DOHH2 (cell line): ENCODE measurements around the gene TPCN1.

Experiments
- H3F3A ChIP-seq: fragments of 200-600 bp; sonication (generic), shearing (Covaris generic); 2 replicates; pipeline ENCODE4 v1.6.0; 2016; ENCODE audit warnings: antibody characterized with exemption, mild to moderate bottlenecking; ENCODE audit not compliant: control insufficient read depth, insufficient read depth
- H3K27ac ChIP-seq: fragments of 200-600 bp; sonication (generic); 2 replicates; pipeline ENCODE4 v1.5.1; 2014; ENCODE audit warnings: low read depth, mild to moderate bottlenecking, low read length, moderate library complexity
- H3K27me3 ChIP-seq: fragments of 200-600 bp; sonication (generic); 2 replicates; pipeline ENCODE4 v1.6.1; 2014; ENCODE audit warnings: mild to moderate bottlenecking, low read length, mixed read lengths; ENCODE audit not compliant: control insufficient read depth
- H3K36me3 ChIP-seq: fragments of 200-600 bp; sonication (generic); 2 replicates; pipeline ENCODE4 v1.6.1; 2014; ENCODE audit warnings: mild to moderate bottlenecking, low read length, moderate library complexity, mixed read lengths; ENCODE audit not compliant: control insufficient read depth
- H3K4me1 ChIP-seq: fragments of 200-600 bp; sonication (generic); 2 replicates; pipeline ENCODE4 v1.6.1; 2014; ENCODE audit warnings: mild to moderate bottlenecking, low read length, mixed read lengths; ENCODE audit not compliant: control insufficient read depth
- H3K4me2 ChIP-seq: fragments of 200-600 bp; sonication (generic); 2 replicates; pipeline ENCODE4 v1.6.0; 2014; ENCODE audit warnings: mild to moderate bottlenecking, low read length, moderate library complexity
- H3K4me3 ChIP-seq: fragments of 200-600 bp; sonication (generic); 2 replicates; pipeline ENCODE4 v1.5.1; 2014; ENCODE audit warnings: mild to moderate bottlenecking, low read length, mixed read lengths
- H3K79me2 ChIP-seq: fragments of 200-600 bp; sonication (generic); 2 replicates; pipeline ENCODE4 v1.6.1; 2014; ENCODE audit warnings: mild to moderate bottlenecking, low read length, mixed read lengths; ENCODE audit not compliant: control insufficient read depth
- H3K9me2 ChIP-seq: fragments of 200-600 bp; sonication (generic); replicated peaks from 2 replicates; pipeline ENCODE4 v1.6.1; 2014; ENCODE audit warnings: mild to moderate bottlenecking, low read length, mixed read lengths; ENCODE audit not compliant: control insufficient read depth
- H3K9me3 ChIP-seq: fragments of 200-600 bp; sonication (generic); 2 replicates; pipeline ENCODE4 v1.6.1; 2014; ENCODE audit warnings: antibody characterized with exemption, low read length, mixed read lengths; ENCODE audit not compliant: control insufficient read depth, insufficient read depth
- H4K20me1 ChIP-seq: fragments of 200-600 bp; sonication (generic); 2 replicates; pipeline ENCODE4 v1.6.0; 2014; ENCODE audit warnings: low read depth, mild to moderate bottlenecking, antibody characterized with exemption, low read length, moderate library complexity; ENCODE audit not compliant: control insufficient read depth, insufficient read depth
- EZH2phosphoT487 ChIP-seq: fragments of 200-600 bp; sonication (generic); IDR thresholded peaks from 2 replicates; pipeline ENCODE4 v1.6.1; 2017; ENCODE audit warnings: borderline replicate concordance, mild to moderate bottlenecking, antibody characterized with exemption, low read length, moderate library complexity, mixed read lengths
- TF ChIP-seq, protein P1 (sequence below): fragments of 200-600 bp; sonication (generic); IDR thresholded peaks from one replicate; pipeline ENCODE4 v1.5.1; 2014; ENCODE audit warnings: antibody characterized with exemption, mild to moderate bottlenecking, low read depth, low read length; ENCODE audit not compliant: poor library complexity, severe bottlenecking

The TPCN1 gene

DNA sequence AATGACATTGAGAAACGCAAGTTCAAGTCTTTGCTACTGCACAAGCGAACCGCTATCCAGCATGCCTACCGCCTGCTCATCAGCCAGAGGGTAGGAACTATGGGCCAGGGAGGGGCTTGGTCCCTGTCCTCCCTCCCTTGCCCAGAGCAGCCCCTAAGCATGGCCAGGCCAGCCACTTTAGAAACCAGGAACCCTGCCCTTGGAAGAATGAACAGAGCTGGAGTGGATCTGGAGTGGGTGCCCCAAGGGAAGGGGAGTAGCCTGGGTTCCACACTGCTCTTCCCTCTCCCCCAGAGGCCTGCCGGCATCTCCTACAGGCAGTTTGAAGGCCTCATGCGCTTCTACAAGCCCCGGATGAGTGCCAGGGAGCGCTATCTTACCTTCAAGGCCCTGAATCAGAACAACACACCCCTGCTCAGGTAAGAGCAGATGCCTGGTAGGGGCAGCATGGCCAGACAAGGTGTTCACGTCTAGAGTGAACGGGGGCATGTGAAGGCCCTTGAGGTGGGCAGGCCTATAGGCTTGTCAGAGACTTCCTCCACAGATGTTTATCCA is 55.8 kb downstream of the TPCN1 start:
- no peak overlapping the region for H3K27ac ChIP-seq
- no peaks in the 10 kb centered on the region; the same call in 1 of the 2 replicates for H3F3A ChIP-seq
- no peaks in the 10 kb centered on the region for H4K20me1 ChIP-seq
- H3K27me3 ChIP-seq: no peaks in the 10 kb centered on the region
- H3K4me1 ChIP-seq: no peaks in the 10 kb centered on the region
- peaks cover 84% of the 10 kb centered on the region for H3K36me3 ChIP-seq
- no peak for TF ChIP-seq EZH2phosphoT487
- TF ChIP-seq, protein P1, sequence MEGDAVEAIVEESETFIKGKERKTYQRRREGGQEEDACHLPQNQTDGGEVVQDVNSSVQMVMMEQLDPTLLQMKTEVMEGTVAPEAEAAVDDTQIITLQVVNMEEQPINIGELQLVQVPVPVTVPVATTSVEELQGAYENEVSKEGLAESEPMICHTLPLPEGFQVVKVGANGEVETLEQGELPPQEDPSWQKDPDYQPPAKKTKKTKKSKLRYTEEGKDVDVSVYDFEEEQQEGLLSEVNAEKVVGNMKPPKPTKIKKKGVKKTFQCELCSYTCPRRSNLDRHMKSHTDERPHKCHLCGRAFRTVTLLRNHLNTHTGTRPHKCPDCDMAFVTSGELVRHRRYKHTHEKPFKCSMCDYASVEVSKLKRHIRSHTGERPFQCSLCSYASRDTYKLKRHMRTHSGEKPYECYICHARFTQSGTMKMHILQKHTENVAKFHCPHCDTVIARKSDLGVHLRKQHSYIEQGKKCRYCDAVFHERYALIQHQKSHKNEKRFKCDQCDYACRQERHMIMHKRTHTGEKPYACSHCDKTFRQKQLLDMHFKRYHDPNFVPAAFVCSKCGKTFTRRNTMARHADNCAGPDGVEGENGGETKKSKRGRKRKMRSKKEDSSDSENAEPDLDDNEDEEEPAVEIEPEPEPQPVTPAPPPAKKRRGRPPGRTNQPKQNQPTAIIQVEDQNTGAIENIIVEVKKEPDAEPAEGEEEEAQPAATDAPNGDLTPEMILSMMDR: no peak
- H3K9me3 ChIP-seq: no peaks in the 10 kb centered on the region
- H3K4me2 ChIP-seq: no peak overlapping the region
- H3K79me2 ChIP-seq: no peaks in the 10 kb centered on the region
- H3K9me2 ChIP-seq: no peaks in the 10 kb centered on the region
- no peak overlapping the region for H3K4me3 ChIP-seq

GRCh38 chr12:113277511-113277910 is 56.2 kb downstream of the TPCN1 start:
- no peak for TF ChIP-seq EZH2phosphoT487
- TF ChIP-seq, protein P1: no peak
- no peak overlapping the region for H3K27ac ChIP-seq
- no peaks in the 10 kb centered on the region for H3K27me3 ChIP-seq
- no peaks in the 10 kb centered on the region; the same call in 1 of the 2 replicates for H3F3A ChIP-seq
- H3K4me1 ChIP-seq: no peaks in the 10 kb centered on the region
- peaks cover 79% of the 10 kb centered on the region for H3K36me3 ChIP-seq
- no peaks in the 10 kb centered on the region for H3K9me2 ChIP-seq
- no peaks in the 10 kb centered on the region for H4K20me1 ChIP-seq
- no peak overlapping the region for H3K4me2 ChIP-seq
- H3K79me2 ChIP-seq: no peaks in the 10 kb centered on the region
- no peak overlapping the region for H3K4me3 ChIP-seq
- no peaks in the 10 kb centered on the region for H3K9me3 ChIP-seq

DNA sequence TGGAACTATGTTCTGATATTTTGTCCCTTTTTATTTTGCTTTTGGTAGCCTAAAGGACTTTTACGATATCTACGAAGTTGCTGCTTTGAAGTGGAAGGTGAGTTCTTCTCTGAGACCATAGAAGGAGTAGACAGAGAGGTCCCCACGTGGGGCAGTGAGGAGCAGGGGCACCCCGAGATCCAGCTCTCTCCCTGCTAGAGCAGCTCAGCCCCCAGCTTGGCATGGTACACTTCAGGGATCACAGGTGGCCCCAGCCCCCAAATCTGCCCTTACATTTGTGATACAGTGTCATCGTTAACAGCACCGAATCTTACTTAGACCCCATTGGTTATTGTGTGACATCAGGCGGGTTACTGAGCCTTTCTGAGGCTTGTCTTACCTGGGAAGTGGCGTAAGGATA is 56.9 kb downstream of the TPCN1 start:
- H3K9me3 ChIP-seq: no peaks in the 10 kb centered on the region
- H3F3A ChIP-seq: no peaks in the 10 kb centered on the region; the same call in 1 of the 2 replicates
- H3K27ac ChIP-seq: no peak overlapping the region
- no peaks in the 10 kb centered on the region for H3K27me3 ChIP-seq
- no peak overlapping the region for H3K4me2 ChIP-seq
- H3K79me2 ChIP-seq: no peaks in the 10 kb centered on the region
- no peak overlapping the region for H3K4me3 ChIP-seq
- no peaks in the 10 kb centered on the region for H4K20me1 ChIP-seq
- H3K36me3 ChIP-seq: peaks cover 79% of the 10 kb centered on the region
- TF ChIP-seq, protein P1: no peak
- no peak for TF ChIP-seq EZH2phosphoT487
- no peaks in the 10 kb centered on the region for H3K4me1 ChIP-seq
- no peaks in the 10 kb centered on the region for H3K9me2 ChIP-seq
